HG03342 (cell line): ENCODE measurements around the gene SPON1.
"Not testable (repeated sequence)": the region's sequence is repeated elsewhere in the genome, so short reads cannot be mapped to it uniquely, and the experiment has no call there.

ENCODE experiments used
- ATAC-seq: cut with Tn5 transposase; IDR thresholded peaks from one replicate; pipeline ENCODE4 v1.9.1; 2021; ENCODE audit warnings: mild to moderate bottlenecking, moderate library complexity; ENCODE audit not compliant: unreplicated experiment

SPON1 gene

DNA sequence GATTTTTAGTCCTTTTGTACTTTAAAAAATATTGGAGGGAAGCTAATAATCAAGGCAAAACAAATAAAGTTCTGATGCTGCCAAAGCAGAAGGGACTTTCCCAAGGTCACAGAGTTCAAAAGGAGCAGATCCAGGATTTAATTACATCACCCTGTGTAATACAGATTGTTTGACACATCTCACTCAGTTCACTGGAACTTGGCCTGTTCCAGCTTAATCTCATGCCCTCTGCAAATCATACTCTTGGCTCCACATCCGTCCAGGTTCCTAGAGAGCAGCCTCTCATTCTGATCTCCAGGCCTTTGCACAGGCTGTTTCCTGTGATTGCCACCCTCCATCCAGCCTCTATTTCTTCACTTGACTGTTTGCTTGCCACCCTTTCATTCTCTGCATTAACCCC lies 151.7 kb downstream of the SPON1 start:
- no peak for ATAC-seq

DNA sequence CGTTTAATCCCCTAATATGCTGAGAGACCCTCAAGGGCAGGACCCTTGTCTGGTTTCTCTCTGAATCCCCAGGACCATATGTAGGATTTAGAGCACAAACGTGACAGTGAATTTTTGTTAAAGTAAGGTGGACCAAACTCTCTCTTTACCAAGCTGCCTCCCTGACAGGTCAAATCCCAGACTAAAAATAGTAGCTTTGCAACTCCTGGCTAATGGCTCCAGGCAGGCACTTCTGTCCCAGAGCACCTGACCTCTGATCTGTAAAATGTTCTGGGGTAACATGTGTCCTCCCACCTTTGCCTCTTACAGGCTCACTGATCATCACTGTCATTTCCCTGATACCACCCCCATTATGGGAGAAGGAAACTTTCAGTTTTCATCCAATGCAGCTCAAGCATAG lies 152.3 kb downstream of the SPON1 start:
- ATAC-seq, result no peak

DNA sequence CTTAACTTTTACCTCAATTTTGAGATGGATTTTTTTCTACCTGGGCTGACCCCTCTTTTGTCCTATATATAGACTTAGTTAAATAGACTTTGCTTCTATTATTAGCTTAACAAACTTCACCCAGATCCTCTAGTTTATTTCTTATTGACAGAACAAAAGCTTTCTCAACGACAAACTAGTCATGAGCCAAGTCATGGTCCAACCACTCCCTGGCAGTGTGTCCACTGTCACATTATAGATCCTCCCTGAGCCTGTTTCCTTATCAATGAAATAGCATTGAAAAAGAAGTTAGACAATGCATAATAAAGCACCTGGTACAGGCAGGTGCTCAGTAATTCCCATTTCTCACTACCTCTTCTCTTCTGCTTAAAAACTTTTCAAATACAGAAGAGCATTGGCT lies 155.1 kb downstream of the SPON1 start:
- no peak for ATAC-seq

DNA sequence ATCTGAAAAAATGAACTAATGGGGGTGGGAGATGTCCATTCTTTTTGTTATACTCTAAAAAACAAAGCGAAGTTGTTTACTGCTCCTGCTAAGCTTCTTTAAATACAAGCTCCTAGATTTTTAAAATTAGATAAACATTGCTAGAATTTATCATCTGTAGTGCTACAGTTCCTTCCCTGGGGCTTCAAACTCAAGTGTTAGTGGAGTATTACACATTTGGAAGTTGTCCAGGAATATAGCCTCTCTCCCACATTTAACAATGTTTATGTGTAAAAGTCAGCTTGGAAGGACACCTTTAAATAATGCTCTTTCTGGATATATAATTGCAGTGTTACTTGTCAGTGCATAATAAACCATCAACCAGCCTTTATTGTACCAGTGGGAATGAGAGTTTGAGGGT lies 155.5 kb downstream of the SPON1 start:
- no peak for ATAC-seq

DNA sequence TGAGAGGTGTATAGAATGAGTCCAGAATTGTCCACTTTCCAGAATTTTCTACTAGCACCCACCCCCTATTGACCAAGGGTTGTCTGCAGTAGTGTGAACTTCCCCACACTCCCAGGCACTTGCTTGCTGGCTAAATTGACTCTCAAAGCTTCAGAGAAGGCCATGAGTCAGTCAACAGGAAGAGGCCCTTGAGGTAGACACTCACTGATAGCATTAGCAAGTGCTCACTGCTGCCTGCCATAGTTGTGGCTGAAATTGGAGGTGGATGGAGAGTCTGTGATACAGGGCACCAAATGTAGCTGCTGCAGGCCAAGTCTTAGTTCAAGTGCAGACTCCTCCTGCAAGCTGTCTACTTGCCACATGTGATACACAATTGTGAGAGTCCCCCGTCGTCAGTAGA lies 156.8 kb downstream of the SPON1 start:
- ATAC-seq, result no peak

DNA sequence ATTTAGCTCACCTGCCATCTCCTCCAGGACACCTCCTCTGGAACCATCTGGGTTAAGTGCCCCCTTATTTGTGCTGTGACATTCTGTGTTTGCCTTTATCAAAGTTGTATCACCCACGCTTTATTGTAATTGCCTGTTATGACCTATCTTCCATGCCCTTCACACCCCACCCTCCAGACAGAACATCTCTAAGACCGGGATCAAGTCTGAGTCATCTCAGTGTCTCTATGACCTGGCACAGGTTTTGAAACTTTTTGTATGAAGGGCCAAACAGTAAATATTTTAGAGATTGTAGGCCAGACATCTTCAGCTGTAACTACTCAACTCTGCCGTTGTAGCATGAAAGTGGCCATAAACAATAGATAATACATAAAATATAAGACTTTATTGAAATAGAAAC lies 161.8 kb downstream of the SPON1 start:
- ATAC-seq, result no peak

DNA sequence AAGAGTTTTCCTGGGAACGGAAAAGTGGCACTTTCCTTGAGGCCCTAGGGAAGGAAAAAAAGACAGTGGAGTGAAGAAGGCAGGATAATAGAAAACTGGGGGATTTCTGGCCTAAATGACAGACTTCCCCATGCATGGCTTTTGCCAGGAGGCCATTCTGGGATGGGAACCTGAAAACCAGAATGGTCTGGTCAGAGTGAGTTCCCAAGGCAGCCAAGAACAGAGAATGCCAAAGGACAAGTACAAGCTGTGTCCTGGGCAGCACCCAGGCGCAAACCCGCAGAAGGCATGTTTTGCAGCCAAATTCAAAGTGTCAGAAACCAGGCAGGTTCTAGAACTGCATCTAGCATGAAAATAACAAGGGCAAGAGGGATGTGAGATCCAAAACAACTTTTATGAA lies 162.4 kb downstream of the SPON1 start:
- no peak for ATAC-seq

DNA sequence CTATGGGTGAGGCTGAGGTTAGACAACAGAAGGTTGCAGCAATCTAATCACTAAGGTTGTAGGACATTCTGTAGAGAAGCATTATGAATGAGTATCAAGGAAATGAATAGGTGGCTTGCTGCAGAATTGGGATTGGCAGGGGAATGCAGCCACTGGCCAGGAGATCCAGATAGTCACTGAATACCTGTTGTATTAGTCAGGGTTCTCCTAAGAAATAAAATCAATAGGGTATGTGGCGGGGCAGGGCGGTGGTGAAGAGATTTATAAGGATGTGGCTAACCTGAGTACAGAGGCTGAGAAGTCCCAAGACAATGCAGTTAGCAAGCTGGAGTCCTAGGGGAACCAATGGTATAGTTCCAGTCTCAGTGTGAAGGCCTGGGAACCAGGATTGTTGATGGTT lies 163.0 kb downstream of the SPON1 start:
- no peak for ATAC-seq

DNA sequence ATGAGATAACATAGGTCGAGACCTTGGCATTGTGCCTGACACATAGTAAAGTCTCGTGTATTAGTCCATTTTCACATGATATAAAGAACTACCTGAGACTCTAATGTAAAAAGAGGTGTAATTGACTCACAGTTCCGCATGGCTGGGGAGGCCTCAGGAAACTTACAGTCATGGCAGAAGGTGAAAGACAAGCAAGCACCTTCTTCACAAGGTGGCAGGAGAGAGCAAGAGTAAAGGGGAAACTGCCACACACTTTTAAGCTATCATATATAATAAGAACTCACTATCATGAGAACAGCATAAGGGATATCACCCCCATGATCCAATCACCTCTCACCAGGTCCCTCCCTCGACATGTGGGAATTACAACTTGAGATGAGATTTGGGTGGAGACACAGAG lies 165.2 kb downstream of the SPON1 start:
- no peak for ATAC-seq

DNA sequence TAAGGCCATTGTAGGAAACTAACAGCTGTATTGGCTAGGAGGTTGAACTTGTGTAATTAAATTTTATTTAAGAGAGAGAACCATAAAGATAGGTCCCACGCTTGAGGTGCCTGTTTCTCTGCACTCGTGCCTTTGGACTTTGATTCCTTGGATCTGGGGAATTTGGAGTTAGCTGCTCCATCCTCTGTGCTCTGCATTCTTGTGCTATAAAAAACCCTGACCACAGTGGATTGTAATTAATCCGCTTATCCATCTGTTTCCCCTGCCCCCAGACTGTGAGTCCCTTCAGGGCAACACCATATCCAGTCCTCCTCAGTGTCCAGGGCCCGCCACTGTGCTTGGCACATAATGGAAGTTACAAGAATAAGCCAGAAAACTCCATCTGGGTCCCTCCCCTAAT lies 169.8 kb downstream of the SPON1 start:
- ATAC-seq, result no peak

DNA sequence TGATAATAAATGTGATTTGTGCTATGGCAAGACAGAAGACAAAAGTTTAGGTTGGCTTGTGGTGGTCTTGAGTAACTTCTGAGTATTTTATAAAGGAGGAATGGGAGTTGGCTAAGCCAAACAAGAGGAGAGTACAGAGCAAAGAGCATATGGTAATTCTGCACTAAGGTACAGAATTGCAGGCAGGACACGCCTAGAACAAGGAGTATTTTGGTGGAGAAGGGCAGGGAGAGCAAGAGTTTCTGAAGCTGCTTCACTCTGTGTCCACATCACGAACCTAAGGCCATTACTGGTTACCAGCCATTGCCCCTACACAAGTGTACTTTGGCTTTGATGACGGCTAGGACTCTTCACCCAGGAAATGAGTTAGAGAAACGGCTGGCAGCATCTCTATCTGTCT lies 170.9 kb downstream of the SPON1 start:
- no peak for ATAC-seq

DNA sequence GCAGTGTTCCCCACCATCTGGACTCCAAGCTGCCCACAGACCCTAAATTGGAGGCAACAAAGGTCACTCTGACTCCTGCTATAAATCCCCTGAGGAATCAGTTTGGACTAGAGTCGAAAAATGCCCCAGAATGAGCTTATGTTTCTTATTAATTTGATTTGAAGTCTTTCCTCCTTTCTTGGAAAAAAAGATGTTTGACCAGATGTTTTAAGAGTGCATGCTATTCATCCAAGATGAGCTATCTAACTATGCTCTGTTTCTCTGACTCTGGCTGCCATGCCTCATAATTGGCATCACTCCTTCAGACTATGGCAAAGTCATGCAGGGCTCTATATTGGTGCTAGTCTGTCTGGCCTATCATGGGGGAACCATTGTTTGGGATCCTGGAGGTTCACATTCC lies 174.0 kb downstream of the SPON1 start:
- no peak for ATAC-seq

DNA sequence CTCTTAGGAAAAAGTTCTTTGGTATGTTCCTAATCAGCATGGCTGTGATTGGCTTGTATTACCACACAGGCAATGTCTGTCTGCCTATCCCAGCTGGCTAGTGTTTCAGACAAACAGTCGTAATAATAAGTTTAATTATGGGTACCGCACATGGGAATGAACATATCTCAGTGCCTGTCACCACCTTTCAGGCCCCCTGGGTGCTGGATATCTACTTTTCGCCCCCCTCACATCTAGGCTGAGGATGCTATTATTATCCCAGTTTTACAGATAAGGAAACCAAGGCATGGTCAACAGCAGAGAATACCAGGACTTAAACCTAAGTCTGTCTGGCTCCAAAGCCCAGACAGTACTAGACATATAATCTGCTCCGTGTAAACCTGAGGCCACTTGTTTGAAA lies 174.8 kb downstream of the SPON1 start:
- no peak for ATAC-seq

DNA sequence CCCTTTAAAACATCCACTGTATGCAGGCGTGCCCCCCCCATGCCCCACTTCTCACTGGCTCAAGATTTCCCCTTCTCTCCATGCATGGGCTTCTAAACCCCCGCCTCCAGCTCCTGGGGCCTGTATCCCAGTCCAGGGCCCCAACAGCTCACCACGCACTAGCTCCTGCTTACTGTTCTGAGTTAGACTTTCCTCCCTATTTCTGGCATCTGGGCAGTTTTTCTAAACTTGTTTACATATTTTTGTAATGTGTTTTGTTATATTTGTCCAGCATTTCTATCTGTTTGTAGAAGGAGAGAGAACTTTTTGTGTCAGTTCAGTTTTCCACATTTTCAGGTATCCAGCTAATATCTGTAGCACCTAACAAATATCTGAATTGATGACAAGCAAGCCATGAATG lies 178.5 kb downstream of the SPON1 start:
- ATAC-seq, result no peak

DNA sequence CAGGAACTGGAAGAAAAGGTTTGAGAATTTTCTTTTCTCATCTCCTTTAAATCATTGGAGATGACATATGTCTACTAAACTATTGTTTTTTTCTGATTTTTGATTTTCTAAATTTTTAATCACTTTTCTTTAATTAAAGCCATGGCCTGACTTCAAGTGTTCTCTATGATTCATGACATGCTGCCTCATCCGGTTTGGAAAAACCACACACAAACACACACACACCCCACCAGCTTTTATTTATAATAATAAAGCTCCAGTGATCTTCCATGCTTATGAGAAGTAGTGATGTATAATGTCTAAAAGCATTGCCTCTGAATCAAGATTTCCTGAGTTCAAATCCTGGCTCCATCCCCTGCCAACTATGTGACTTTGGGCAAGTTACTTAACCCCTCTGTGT lies 179.2 kb downstream of the SPON1 start:
- ATAC-seq, result no peak

DNA sequence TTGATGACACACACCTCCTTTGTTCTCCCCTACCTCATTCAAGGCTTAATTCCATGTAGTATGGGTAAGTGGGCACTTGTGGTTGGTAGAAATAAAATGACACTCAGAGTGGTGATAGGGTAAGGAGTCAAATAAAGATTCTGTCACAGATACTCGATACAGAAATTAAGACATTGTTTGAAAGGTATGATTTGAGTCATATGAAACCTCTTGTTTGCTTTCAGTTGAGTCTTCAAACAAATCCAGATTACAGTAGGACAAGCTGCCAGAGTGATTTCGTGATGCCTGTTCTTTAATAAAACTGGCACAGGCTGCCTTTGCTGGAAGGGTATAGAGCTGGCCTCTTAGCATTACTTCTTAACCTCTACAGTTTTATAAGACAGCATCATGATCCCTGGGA lies 182.4 kb downstream of the SPON1 start:
- ATAC-seq, result no peak

DNA sequence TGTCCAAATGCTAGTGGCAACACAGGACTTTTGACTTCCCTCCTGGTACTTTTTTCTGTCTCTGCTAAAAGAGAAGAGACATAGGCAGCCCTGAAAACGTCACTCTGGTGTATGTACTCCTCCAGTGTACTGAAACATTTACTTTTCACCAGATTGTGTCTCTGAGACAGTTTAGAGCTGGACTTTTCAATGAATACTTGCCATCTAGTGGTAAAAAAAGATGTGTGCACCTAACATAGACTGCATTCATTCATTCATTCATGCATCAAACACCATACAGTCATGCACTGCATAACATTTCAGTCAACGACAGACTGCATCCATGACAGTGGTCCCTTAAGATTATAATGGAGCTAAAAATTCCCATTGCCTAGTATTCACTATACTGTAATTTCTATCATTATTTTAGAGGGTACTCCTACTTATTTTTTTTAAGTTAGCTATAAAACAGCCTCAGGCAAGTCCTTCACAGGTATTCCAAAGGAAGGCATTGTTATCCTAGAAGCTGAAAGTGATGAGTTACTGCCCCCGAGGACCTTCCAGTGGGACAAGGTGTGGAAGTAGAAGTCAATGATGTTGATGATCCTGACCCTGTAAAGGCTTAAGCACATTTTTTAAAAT lies 186.2 kb downstream of the SPON1 start:
- ATAC-seq, result no peak

DNA sequence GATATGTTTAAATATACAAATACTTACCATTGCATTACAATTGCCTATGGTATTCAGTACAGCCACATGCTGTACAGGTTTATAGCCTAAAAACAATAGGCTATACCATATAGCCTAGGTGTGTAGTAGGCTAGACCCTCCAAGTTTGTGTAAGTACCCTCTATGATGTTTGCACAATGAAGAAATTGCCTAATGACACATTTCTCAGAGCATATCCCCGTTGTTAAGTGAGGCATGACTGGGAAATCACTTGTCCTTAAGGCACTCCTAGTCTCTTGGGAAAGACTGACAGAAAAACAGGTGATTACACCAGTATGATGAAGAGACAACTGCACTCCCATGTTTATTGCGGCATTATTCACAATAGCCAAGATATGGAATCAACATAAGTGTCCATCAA lies 187.2 kb downstream of the SPON1 start:
- no peak for ATAC-seq

DNA sequence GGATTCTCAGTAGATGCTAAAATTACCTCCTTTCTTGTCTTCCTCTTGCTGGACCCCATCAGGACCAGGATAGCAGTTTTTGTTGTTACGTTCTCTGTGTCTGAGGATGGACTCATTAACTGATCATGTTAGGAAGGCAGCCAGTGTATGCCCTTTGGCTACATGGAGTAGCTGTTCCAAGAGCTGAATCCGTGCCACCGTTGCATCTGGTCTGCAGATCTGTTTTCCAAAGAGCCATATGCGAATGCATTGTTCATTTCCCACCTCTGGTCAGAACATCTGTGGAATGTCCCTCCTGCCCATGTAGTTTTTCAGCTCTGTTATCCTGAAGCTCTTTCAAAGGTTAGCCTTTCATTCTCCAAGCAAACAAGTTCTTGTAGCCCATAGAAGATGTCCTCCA lies 188.4 kb downstream of the SPON1 start:
- no peak for ATAC-seq

DNA sequence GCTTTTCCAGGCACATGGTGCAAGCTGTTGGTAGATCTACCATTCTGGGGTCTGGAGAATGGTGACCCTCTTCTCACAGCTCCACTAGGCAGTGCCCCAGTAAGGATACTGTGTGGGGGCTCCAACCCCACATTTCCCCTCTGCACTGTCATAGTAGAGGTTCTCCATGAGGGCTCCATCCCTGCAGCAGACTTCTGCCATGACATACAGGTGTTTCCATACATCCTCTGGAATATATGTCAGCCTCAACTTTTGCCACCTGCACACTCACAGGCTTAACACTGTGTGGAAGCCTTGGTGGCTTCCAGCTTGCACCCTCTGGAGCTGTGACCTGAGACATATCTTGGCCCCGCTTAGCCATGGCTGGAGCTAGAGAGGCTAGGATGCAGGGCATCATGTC lies 191.6 kb downstream of the SPON1 start:
- ATAC-seq, result not testable (repeated sequence)

DNA sequence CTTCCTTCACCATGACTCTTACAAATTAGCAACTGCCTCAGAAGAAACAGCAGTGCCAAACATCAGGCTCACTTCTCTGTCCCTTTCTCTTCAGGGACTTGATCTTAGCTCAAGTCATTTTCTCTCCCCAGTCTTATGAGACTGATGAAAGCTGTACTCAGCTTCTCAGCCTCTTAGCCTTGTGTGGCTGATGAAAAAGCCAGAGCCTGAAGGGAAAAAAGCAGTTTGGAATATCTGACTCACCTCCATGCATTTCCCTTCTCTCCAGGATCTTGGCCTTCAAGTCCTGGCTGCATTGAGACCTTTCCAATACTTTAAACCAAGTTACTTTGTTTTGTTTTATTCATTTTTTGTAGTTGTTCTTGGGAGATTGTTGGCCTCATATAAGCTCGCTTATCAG lies 195.9 kb downstream of the SPON1 start:
- ATAC-seq, result no peak

DNA sequence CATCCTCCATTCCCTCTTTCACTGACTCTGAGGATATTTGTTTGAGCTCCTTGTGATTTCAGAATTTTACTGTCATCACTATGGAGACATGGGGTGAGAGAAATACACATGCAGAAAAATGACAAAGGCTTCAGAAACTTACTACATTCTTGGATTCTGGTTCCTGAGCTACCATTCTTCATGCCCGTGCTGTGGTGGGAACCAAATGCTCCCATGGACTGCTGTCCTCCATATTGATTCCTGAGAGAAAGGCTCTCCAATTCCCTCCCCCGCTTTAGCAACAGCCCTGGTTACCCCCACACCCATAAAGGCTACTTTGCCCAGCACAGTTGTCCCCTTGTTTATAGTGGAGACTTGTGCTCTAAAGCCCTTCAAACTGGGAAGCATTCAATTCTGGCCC lies 201.1 kb downstream of the SPON1 start:
- no peak for ATAC-seq

DNA sequence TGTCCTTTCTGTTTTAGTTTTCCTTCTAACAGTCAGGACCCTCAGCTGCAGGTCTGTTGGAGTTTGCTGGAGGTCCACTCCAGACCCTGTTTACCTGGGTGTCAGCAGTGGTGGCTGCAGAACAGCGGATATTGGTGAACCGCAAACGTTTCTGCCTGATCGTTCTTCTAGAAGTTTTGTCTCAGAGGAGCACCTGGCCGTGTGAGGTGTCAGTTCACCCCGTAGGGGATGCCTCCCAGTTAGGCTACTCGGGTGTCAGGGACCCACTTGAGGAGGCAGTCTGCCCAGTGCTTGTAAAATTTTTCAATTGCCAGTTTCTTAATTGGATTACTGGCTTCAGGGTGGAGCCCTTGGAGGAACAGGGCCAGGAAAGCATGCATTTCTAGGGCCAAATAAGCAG lies 211.2 kb downstream of the SPON1 start:
- ATAC-seq, result not testable (repeated sequence)
